H1 (cell line): ENCODE results near the gene TERB1. TPM values are rescaled to one million over a fixed set of nuclear protein-coding genes. Genes with fewer than 3 reads are reported as not detected.
A peak's percentile ranks its signal among the peaks of the same experiment; 100 is the strongest.

Experiments
- CTCF ChIA-PET: fragments of 300-600 bp; sonication (Branson Sonifier 250); formaldehyde crosslinking; loops from one replicate; lab custom pipeline; 2021; ENCODE audit not compliant: partially characterized antibody; lab: Charles Lee
- POLR2A ChIA-PET: fragments of 300-600 bp; sonication (Branson Sonifier 250); formaldehyde crosslinking; loops from one replicate; lab custom pipeline; 2021; ENCODE audit warnings: inconsistent platforms; ENCODE audit not compliant: partially characterized antibody; lab: Charles Lee
- DNase-seq, 2 experiments: peaks; one replicate each; pipeline versions ENCODE4 v3.0.0 to v3.0.0-alpha.2; 2010 to 2022; ENCODE audit warnings: low spot score in 2 of 2, low read depth in 1 of 2, mixed read lengths in 1 of 2
- FAIRE-seq: peaks from 2 replicates; lab custom pipeline; 2011; peaks lifted over from hg19 to GRCh38; lab: Jason Lieb, UNC
- H2AFZ ChIP-seq: 2 replicates; pipeline ENCODE4 v1.8.1; 2012; ENCODE audit warnings: low read length, inconsistent platforms
- H2AK5ac ChIP-seq: 2 replicates; pipeline ENCODE4 v1.6.1; 2013; ENCODE audit warnings: low read depth, low read length
- H2BK120ac ChIP-seq: replicated peaks from 2 replicates; pipeline ENCODE3; 2013; ENCODE audit warnings: low read depth, low read length, inconsistent platforms
- H2BK12ac ChIP-seq: 2 replicates; pipeline ENCODE4 v1.6.1; 2013; ENCODE audit warnings: low read depth, low read length
- H2BK15ac ChIP-seq: 2 replicates; pipeline ENCODE4 v1.6.1; 2013; ENCODE audit warnings: low read length
- H2BK20ac ChIP-seq: 2 replicates; pipeline ENCODE4 v1.6.1; 2013; ENCODE audit warnings: low read length
- H2BK5ac ChIP-seq: 2 replicates; pipeline ENCODE4 v1.6.1; 2013; ENCODE audit warnings: low read depth, low read length
- H3K14ac ChIP-seq: 2 replicates; pipeline ENCODE4 v1.6.1; 2013; ENCODE audit warnings: inconsistent platforms; ENCODE audit not compliant: insufficient read length
- H3K18ac ChIP-seq: 2 replicates; pipeline ENCODE4 v1.6.1; 2013; ENCODE audit warnings: low read length; ENCODE audit errors: extremely low read depth
- H3K23ac ChIP-seq: 2 replicates; pipeline ENCODE4 v1.6.1; 2013; ENCODE audit warnings: inconsistent platforms; ENCODE audit not compliant: insufficient read length
- H3K23me2 ChIP-seq: 2 replicates; pipeline ENCODE4 v1.6.1; 2013; ENCODE audit warnings: low read depth, low read length
- H3K27ac ChIP-seq: 2 replicates; pipeline ENCODE4 v1.6.1; 2011; ENCODE audit warnings: low read depth, low read length, inconsistent platforms
- H3K27me3 ChIP-seq, 4 experiments: replicated peaks in 1 of 4; 1 replicate in 1 of 4; 2 replicates in 3 of 4; pipeline versions ENCODE4 v1.6.1 to v1.8.1; 2011 to 2013; ENCODE audit warnings: low read length in 3 of 4, mild to moderate bottlenecking in 3 of 4, inconsistent platforms in 2 of 4, mixed read lengths in 2 of 4, moderate library complexity in 1 of 4; ENCODE audit not compliant: control insufficient read depth in 3 of 4, insufficient read depth in 3 of 4; ENCODE audit errors: extremely low read depth in 1 of 4
- H3K36me3 ChIP-seq, 4 experiments: 2 replicates each; pipeline versions ENCODE4 v1.6.1 to v1.8.1; 2011 to 2013; ENCODE audit warnings: mild to moderate bottlenecking in 4 of 4, low read length in 3 of 4, moderate library complexity in 2 of 4, control low read depth in 1 of 4, inconsistent platforms in 1 of 4; ENCODE audit not compliant: insufficient read depth in 4 of 4, control insufficient read depth in 2 of 4
- H3K4ac ChIP-seq: replicated peaks from 2 replicates; pipeline ENCODE3; 2013; ENCODE audit warnings: low read length, low read depth, mixed read lengths, inconsistent platforms; ENCODE audit not compliant: insufficient read length
- H3K4me1 ChIP-seq, 4 experiments: replicated peaks in 1 of 4; 1 replicate in 1 of 4; 2 replicates in 3 of 4; pipeline versions ENCODE4 v1.6.1 to v1.8.1; 2011 to 2013; ENCODE audit warnings: low read length in 3 of 4, inconsistent platforms in 2 of 4, mixed read lengths in 1 of 4; ENCODE audit not compliant: insufficient read depth in 4 of 4, control insufficient read depth in 3 of 4
- H3K4me2 ChIP-seq, 2 experiments: 2 replicates each; pipeline versions ENCODE4 v1.6.1 to v1.8.1; 2011 to 2013; ENCODE audit warnings: low read depth in 2 of 2, low read length in 2 of 2, control low read depth in 1 of 2, inconsistent platforms in 1 of 2, mild to moderate bottlenecking in 1 of 2; ENCODE audit not compliant: insufficient read depth in 1 of 2
- H3K4me3 ChIP-seq, 4 experiments: fragments of 200-600, 300-600 bp in 1 of 4; sonication (generic), shearing (Covaris generic), sonication (Bioruptor Twin) in 1 of 4; 2 replicates each; pipeline versions ENCODE4 v1.5.1 to v1.8.1; 2011 to 2016; ENCODE audit warnings: low read length in 4 of 4, low read depth in 3 of 4, control low read depth in 2 of 4, inconsistent platforms in 2 of 4, mild to moderate bottlenecking in 2 of 4, mixed read lengths in 1 of 4, moderate library complexity in 1 of 4; ENCODE audit not compliant: insufficient read depth in 2 of 4; ENCODE audit errors: extremely low read depth in 1 of 4
- H3K56ac ChIP-seq: replicated peaks from 2 replicates; pipeline ENCODE3; 2013; ENCODE audit warnings: low read depth, mild to moderate bottlenecking, mixed read lengths, low read length, inconsistent platforms; ENCODE audit not compliant: insufficient read length
- H3K79me1 ChIP-seq: 2 replicates; pipeline ENCODE4 v1.6.1; 2013; ENCODE audit warnings: low read depth, low read length, control low read depth
- H3K79me2 ChIP-seq, 2 experiments: 2 replicates each; pipeline versions ENCODE4 v1.6.1 to v1.8.1; 2012 to 2013; ENCODE audit warnings: low read length in 2 of 2, mild to moderate bottlenecking in 2 of 2, inconsistent platforms in 1 of 2; ENCODE audit not compliant: insufficient read depth in 2 of 2, control insufficient read depth in 1 of 2
- H3K9ac ChIP-seq, 4 experiments: replicated peaks in 1 of 4; 1 replicate in 1 of 4; 2 replicates in 3 of 4; pipeline versions ENCODE4 v1.6.1 to v1.8.1; 2011 to 2013; ENCODE audit warnings: low read depth in 3 of 4, low read length in 3 of 4, control low read depth in 2 of 4, mild to moderate bottlenecking in 2 of 4, moderate library complexity in 2 of 4, inconsistent platforms in 1 of 4; ENCODE audit errors: extremely low read depth in 1 of 4
- H3K9me3 ChIP-seq, 2 experiments: 2 replicates each; pipeline versions ENCODE4 v1.6.1 to v1.8.1; 2012 to 2013; ENCODE audit warnings: mild to moderate bottlenecking in 2 of 2, moderate library complexity in 2 of 2, control low read depth in 1 of 2, inconsistent platforms in 1 of 2, low read depth in 1 of 2, low read length in 1 of 2, mixed read lengths in 1 of 2; ENCODE audit not compliant: insufficient read depth in 2 of 2
- H4K20me1 ChIP-seq, 2 experiments: replicated peaks in 1 of 2; 2 replicates each; pipeline versions ENCODE3 to v1.8.1; 2011 to 2013; ENCODE audit warnings: inconsistent platforms in 2 of 2, low read length in 2 of 2, mild to moderate bottlenecking in 1 of 2; ENCODE audit not compliant: insufficient read depth in 2 of 2, control insufficient read depth in 1 of 2
- H4K5ac ChIP-seq: 2 replicates; pipeline ENCODE4 v1.6.1; 2013; ENCODE audit warnings: low read length, low read depth, mixed read lengths, inconsistent platforms; ENCODE audit not compliant: insufficient read length
- H4K8ac ChIP-seq: 2 replicates; pipeline ENCODE4 v1.8.0; 2013; ENCODE audit warnings: mild to moderate bottlenecking, moderate library complexity, low read length, inconsistent platforms; ENCODE audit not compliant: insufficient read depth; ENCODE audit errors: extremely low read depth
- H4K91ac ChIP-seq: replicated peaks from 2 replicates; pipeline ENCODE3; 2013; ENCODE audit warnings: low read length, mixed read lengths, inconsistent platforms; ENCODE audit not compliant: insufficient read length
- CHD1 ChIP-seq: IDR thresholded peaks from 2 replicates; pipeline ENCODE4 v1.6.1; 2012; ENCODE audit warnings: low read depth, low read length, improper control_type of control experiment
- CREB1 ChIP-seq: IDR thresholded peaks from 2 replicates; pipeline ENCODE4 v1.6.1; 2012; ENCODE audit warnings: inconsistent platforms
- CTCF ChIP-seq, 3 experiments: IDR thresholded peaks; 1 replicate in 2 of 3; 2 replicates in 1 of 3; pipeline versions ENCODE4 v1.5.1 to v1.6.1; 2011; ENCODE audit warnings: low read length in 3 of 3, mild to moderate bottlenecking in 3 of 3, inconsistent platforms in 2 of 3, low read depth in 1 of 3, moderate library complexity in 1 of 3; ENCODE audit not compliant: insufficient read depth in 1 of 3; ENCODE audit errors: control extremely low read depth in 1 of 3
- POLR2A ChIP-seq, 2 experiments: IDR thresholded peaks; 1 replicate in 1 of 2; 2 replicates in 1 of 2; pipeline ENCODE4 v1.6.1; 2011; ENCODE audit warnings: low read depth in 2 of 2, low read length in 2 of 2, mild to moderate bottlenecking in 2 of 2; ENCODE audit errors: control extremely low read depth in 1 of 2
- RAD21 ChIP-seq, 2 experiments: IDR thresholded peaks in 1 of 2; conservative IDR thresholded peaks in 1 of 2; 2 replicates each; pipeline ENCODE4 v1.6.1; 2011; ENCODE audit warnings: low read depth in 2 of 2, low read length in 2 of 2, improper control_type of control experiment in 1 of 2, inconsistent platforms in 1 of 2, mild to moderate bottlenecking in 1 of 2, moderate library complexity in 1 of 2
- RFX5 ChIP-seq: IDR thresholded peaks from 2 replicates; pipeline ENCODE4 v1.6.1; 2011; ENCODE audit warnings: low read depth, low read length, improper control_type of control experiment, borderline replicate concordance
- WGBS, 2 experiments: shearing (Covaris generic) in 1 of 2; methylation state at CpG; one replicate each; pipeline versions ENCODE4 v1.1.6 to v1.1.7; 2013 to 2015; ENCODE audit warnings: low lambda C conversion rate in 2 of 2, mixed read lengths in 2 of 2, inconsistent platforms in 1 of 2, low coverage in 1 of 2, missing lambda C conversion rate in 1 of 2; ENCODE audit not compliant: insufficient replicate concordance in 2 of 2, insufficient coverage in 1 of 2, insufficient read length in 1 of 2; ENCODE audit errors: extremely low coverage in 1 of 2, missing lambda C conversion rate in 1 of 2; 5-methylcytosine and 5-hydroxymethylcytosine counted together
- polyA plus RNA-seq, 7 experiments: library from polyadenylated mRNA; depleted of rRNA in 3 of 7; stranded (reverse) in 5 of 7; unstranded in 2 of 7; fragments of >200 nt in 5 of 7; fragments of 200-250 nt in 2 of 7; gene quantifications; 1 replicate in 5 of 7; 2 replicates in 1 of 7; 4 replicates in 1 of 7; pipeline versions ENCODE4 v1.2.1 to v1.2.3, GENCODE V29; 2011 to 2013; ENCODE audit warnings: missing spikeins in 2 of 7, mixed read lengths in 2 of 7
- total RNA-seq: library from RNA; stranded (reverse); fragmentation: NEBNext Ultra II Directional; extraction: Animal tissue kit (Norgen Biotek cat#: 25700); gene quantifications from 2 replicates; pipeline ENCODE4 v1.2.1, GENCODE V29; 2021

Gene TERB1
- total and polyA plus RNA-seq, 2 of the 8 experiments (the other 6 are each of a cell fraction or from before 2014, with no cell fraction given), result not detected

- Histone ChIP-seq H2BK5ac (no peak overlapping the region), H4K20me1 (peaks cover 2 to 5% of the 10 kb centered on the region in 2 experiments), H3K9me3 (no peaks in the 10 kb centered on the region), H3K79me1 (no peaks in the 10 kb centered on the region), H3K23ac (no peak overlapping the region), H4K8ac (no peak overlapping the region)
- TF ChIP-seq RAD21 (IDR thresholded peaks at IDR 0.05 in 1 of 2, conservative IDR thresholded peaks at IDR 0.05 in 1 of 2; ENCODE audit: low read depth in 2 of 2, low read length in 2 of 2), result peak; percentile 55 to 64
- peak; percentile 66 for TF ChIP-seq RFX5
- TF ChIP-seq CREB1, result peak; percentile 37; the same call in 1 of the 2 replicates
- peak in 1 of 2 experiments; percentile 58; a peak in 1 of 3 replicates for TF ChIP-seq POLR2A (IDR thresholded peaks at IDR 0.05; ENCODE audit: control extremely low read depth in 1 of 2, low read depth in 2 of 2, low read length in 2 of 2)
- TF ChIP-seq CHD1, result no peak
- TF ChIP-seq CTCF (IDR thresholded peaks at IDR 0.05; ENCODE audit: control extremely low read depth in 1 of 3, insufficient read depth in 1 of 3, low read depth in 1 of 3, low read length in 3 of 3), result peak; percentile 57 to 90 (median 88)
- TF ChIP-seq, all 59 proteins: peak for 5
- CTCF ChIA-PET, result interaction anchor here (1.0 to 4.3 kb wide), 9 partner anchors 10 to 113 kb away, joined by 3 to 35 read pairs (median 4); partner anchors contain the start of gene NAE1
- H3K36me3 ChIP-seq, result peaks cover 0 to 13% (median 2%) of the 10 kb centered on the region in 4 experiments; a peak in 3 of 8 replicates
- no peak for DNase-seq
- H4K91ac ChIP-seq, result no peak overlapping the region
- peak; percentile 79 for FAIRE-seq
- H3K14ac ChIP-seq, result no peak overlapping the region
- 0 out of 2 replicates have a peak, but pooled peaks cover 2% of the 10 kb centered on the region for H3K23me2 ChIP-seq
- no peak overlapping the region for H3K4me2 ChIP-seq
- no peak overlapping the region for H2BK12ac ChIP-seq
- no peak overlapping the region for H2BK120ac ChIP-seq
- H2BK20ac ChIP-seq, result no peak overlapping the region
- POLR2A ChIA-PET, result interaction anchor here (0.6 to 2.6 kb wide), 7 partner anchors 9 to 114 kb away, joined by 3 to 11 read pairs (median 3); partner anchors contain the start of gene NAE1
- no peaks in the 10 kb centered on the region for H3K4me1 ChIP-seq
- no peak overlapping the region for H4K5ac ChIP-seq
- no peaks in the 10 kb centered on the region for H3K27me3 ChIP-seq
- no peak overlapping the region for H3K27ac ChIP-seq
- no peak overlapping the region for H3K4ac ChIP-seq
- H3K18ac ChIP-seq, result no peak overlapping the region
- H2BK15ac ChIP-seq, result no peak overlapping the region
- no peaks in the 10 kb centered on the region for H3K79me2 ChIP-seq
- no peak overlapping the region for H2AFZ ChIP-seq
- no peak overlapping the region for H2AK5ac ChIP-seq
- no peak overlapping the region for H3K4me3 ChIP-seq
- H3K56ac ChIP-seq, result no peak overlapping the region
- H3K9ac ChIP-seq, result no peak overlapping the region
- 82% methylated on average over 12 of the region's 12 CpGs; no CpG with 5 or more reads in 1 of the 2 experiments for WGBS, 2 experiments
Observed at GRCh38 chr16:66717112-66717675, 84.2 kb downstream of the TERB1 start.
